B cell (primary cell): ENCODE results near the gene RPAP3. TPM values are rescaled to one million over a fixed set of nuclear protein-coding genes. Genes with fewer than 3 reads are reported as not detected.

Experiments used
- ATAC-seq: fragments of 200-7000 bp; cut with Tn5 transposase; one replicate; pipeline ENCODE4 v1.10.0; 2021; ENCODE audit warnings: low read depth, mild to moderate bottlenecking, moderate number of reproducible peaks, moderate library complexity
- CTCF ChIA-PET: fragments of 350-600 bp; sonication (Branson Sonifier 250); formaldehyde crosslinking; loops from one replicate; lab custom pipeline; 2021; ENCODE audit warnings: antibody characterized with exemption, inconsistent platforms; lab: Charles Lee
- POLR2A ChIA-PET: fragments of 350-600 bp; sonication (Branson Sonifier 250); formaldehyde crosslinking; loops from one replicate; lab custom pipeline; 2021; ENCODE audit warnings: antibody characterized with exemption; lab: Charles Lee
- DNase-seq: peaks from one replicate; pipeline ENCODE4 v3.0.0; 2013
- H2AFZ ChIP-seq: 2 replicates; pipeline ENCODE4 v1.6.1; 2012; ENCODE audit warnings: mild to moderate bottlenecking, low read depth, low read length; ENCODE audit not compliant: insufficient read depth, poor library complexity, severe bottlenecking
- H3K27ac ChIP-seq, 2 donors: 1 replicate in 1 of 2; 2 replicates in 1 of 2; pipeline ENCODE4 v1.5.1; 2012 to 2013; ENCODE audit warnings: low read length in 2 of 2, mild to moderate bottlenecking in 2 of 2, moderate library complexity in 1 of 2
- H3K27me3 ChIP-seq, 4 experiments: fragments of 200-600 bp in 1 of 4; sonication (generic) in 1 of 4; replicated peaks in 1 of 4; 1 replicate in 2 of 4; 2 replicates in 2 of 4; pipeline versions ENCODE4 v1.6.1 to v1.7.0; 2013 to 2016; ENCODE audit warnings: low read length in 3 of 4, mild to moderate bottlenecking in 2 of 4, mixed read lengths in 1 of 4, moderate library complexity in 1 of 4; ENCODE audit not compliant: insufficient read depth in 4 of 4, control insufficient read depth in 3 of 4; ENCODE audit errors: control extremely low read depth in 1 of 4
- H3K36me3 ChIP-seq, 2 experiments: replicated peaks in 1 of 2; 1 replicate in 1 of 2; 2 replicates in 1 of 2; pipeline versions ENCODE4 v1.6.1 to v1.7.1; 2013; ENCODE audit warnings: low read length in 1 of 2; ENCODE audit not compliant: insufficient read depth in 2 of 2, control insufficient read depth in 1 of 2; ENCODE audit errors: control extremely low read depth in 1 of 2, extremely low read depth in 1 of 2
- H3K4me1 ChIP-seq, 2 donors: fragments of 200-600 bp in 1 of 2; sonication (generic) in 1 of 2; 1 replicate in 1 of 2; 2 replicates in 1 of 2; pipeline versions ENCODE4 v1.5.1 to v1.6.1; 2013 to 2017; ENCODE audit warnings: low read length in 2 of 2; ENCODE audit not compliant: control insufficient read depth in 2 of 2, insufficient read depth in 2 of 2
- H3K4me2 ChIP-seq: replicated peaks from 2 replicates; pipeline ENCODE3; 2012; ENCODE audit warnings: mild to moderate bottlenecking, low read depth, low read length; ENCODE audit not compliant: poor library complexity, severe bottlenecking
- H3K4me3 ChIP-seq, 5 experiments: fragments of 200-600 bp in 1 of 5; sonication (generic) in 1 of 5; 1 replicate in 3 of 5; 2 replicates in 2 of 5; pipeline versions ENCODE4 v1.5.1 to v1.7.0; 2011 to 2016; ENCODE audit warnings: low read length in 4 of 5, mild to moderate bottlenecking in 4 of 5, low read depth in 2 of 5, control low read depth in 1 of 5, moderate library complexity in 1 of 5; ENCODE audit not compliant: insufficient read depth in 1 of 5; ENCODE audit errors: control extremely low read depth in 1 of 5, extremely low read depth in 1 of 5
- H3K79me2 ChIP-seq: fragments of 200-600 bp; sonication (generic); one replicate; pipeline ENCODE4 v1.6.0; 2016; ENCODE audit warnings: low read length; ENCODE audit not compliant: control insufficient read depth, insufficient read depth
- H3K9ac ChIP-seq: fragments of 200-600 bp; sonication (generic); 2 replicates; pipeline ENCODE4 v1.6.1; 2017; ENCODE audit warnings: mild to moderate bottlenecking, low read length, moderate library complexity
- H3K9me3 ChIP-seq, 3 donors: one replicate each; pipeline versions ENCODE4 v1.6.1 to v1.7.1; 2013; ENCODE audit warnings: low read length in 2 of 3; ENCODE audit not compliant: control insufficient read depth in 2 of 3, insufficient read depth in 1 of 3; ENCODE audit errors: control extremely low read depth in 1 of 3
- H4K20me1 ChIP-seq: 2 replicates; pipeline ENCODE4 v1.6.0; 2012; ENCODE audit warnings: mild to moderate bottlenecking, low read length; ENCODE audit not compliant: insufficient read depth, control insufficient read depth, poor library complexity, severe bottlenecking
- H3K27ac Mint-ChIP-seq: one replicate; pipeline ENCODE4 v1.8.0; 2021; ENCODE audit warnings: mixed read lengths
- H3K27me3 Mint-ChIP-seq: one replicate; pipeline ENCODE4 v1.8.0; 2021; ENCODE audit warnings: mixed read lengths
- H3K4me1 Mint-ChIP-seq: one replicate; pipeline ENCODE4 v1.8.0; 2021; ENCODE audit warnings: mixed read lengths
- H3K4me3 Mint-ChIP-seq: one replicate; pipeline ENCODE4 v1.8.0; 2021; ENCODE audit warnings: mixed read lengths
- H3K9me3 Mint-ChIP-seq: one replicate; pipeline ENCODE4 v1.8.0; 2022; ENCODE audit warnings: mixed read lengths; ENCODE audit not compliant: insufficient read depth
- CTCF ChIP-seq: fragments of 200-600 bp; IDR thresholded peaks from one replicate; pipeline ENCODE4 v1.8.0; 2022; ENCODE audit warnings: antibody characterized with exemption, mild to moderate bottlenecking
- EZH2 ChIP-seq: IDR thresholded peaks from 2 replicates; pipeline ENCODE4 v1.6.1; 2012; ENCODE audit warnings: borderline replicate concordance, low read depth, mild to moderate bottlenecking, moderate library complexity, low read length; ENCODE audit not compliant: insufficient read depth, poor library complexity, severe bottlenecking
- WGBS: methylation state at CpG from one replicate; pipeline ENCODE4 v1.1.5; 2013; ENCODE audit warnings: missing lambda C conversion rate; ENCODE audit not compliant: insufficient coverage; 5-methylcytosine and 5-hydroxymethylcytosine counted together
- intact Hi-C: fragments of 100-400 bp; cut with micrococcal nuclease; formaldehyde crosslinking; loops from one replicate; pipeline ENCODE4 v1.10.0; 2022
- polyA plus RNA-seq: library from polyadenylated mRNA; depleted of rRNA; stranded (reverse); fragments of >200 nt; gene quantifications from 2 replicates; pipeline ENCODE4 v1.2.3, GENCODE V29; 2012
- total RNA-seq, 2 donors: library from RNA; stranded (reverse); fragments of 120-200 nt in 1 of 2; gene quantifications; 1 replicate in 1 of 2; 2 replicates in 1 of 2; pipeline versions ENCODE4 v1.2.3 to v1.2.4, GENCODE V29; 2013 to 2022

RPAP3 gene
- total and polyA plus RNA-seq, 2 donors (not counting 1 experiment from before 2014, with no cell fraction given) = 9.1 to 47.2 TPM

DNA sequence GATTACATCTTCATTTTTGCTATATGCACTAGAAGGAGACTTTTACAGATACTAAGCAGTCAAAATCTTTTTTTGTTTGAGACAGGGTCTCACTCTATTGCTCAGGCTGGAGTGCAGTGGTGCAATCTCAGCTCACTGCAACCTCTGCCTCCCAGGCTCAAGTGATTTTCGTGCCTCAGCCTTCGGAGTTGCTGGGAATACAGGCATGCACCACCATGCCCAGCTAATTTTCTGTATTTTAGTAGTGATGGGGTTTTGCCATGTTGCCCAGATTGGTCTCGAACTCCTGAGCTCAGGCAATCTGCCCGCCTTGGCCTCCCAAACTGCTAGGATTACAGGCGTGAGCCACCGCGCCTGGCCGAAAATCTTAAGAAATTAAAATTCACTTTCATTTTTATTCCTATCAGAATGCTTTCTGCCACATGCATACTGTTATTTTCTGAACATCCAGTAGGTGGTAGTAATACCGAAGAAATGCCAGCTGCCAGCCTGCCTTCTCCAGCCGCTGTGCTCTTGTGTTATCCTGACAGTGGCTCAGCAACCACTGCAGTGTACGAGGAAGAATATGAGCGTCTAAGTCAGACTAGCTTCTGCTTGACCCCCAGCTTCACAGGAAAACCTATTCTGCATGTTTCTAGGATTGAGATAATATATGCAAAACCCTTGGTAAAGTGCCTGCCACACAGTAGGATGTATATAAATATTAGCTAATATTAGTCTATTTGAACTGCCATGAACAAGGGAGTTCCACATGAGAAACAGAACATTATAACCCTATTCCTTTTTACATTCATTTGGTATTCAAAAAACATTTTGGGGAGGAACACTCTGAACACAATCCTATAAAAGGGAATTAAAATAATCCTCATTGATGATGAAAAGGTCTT lies 54.2 kb downstream of the RPAP3 start:
- Histone ChIP-seq H3K79me2 (no peaks in the 10 kb centered on the region), H2AFZ (peak overlapping the region; percentile 42), H3K4me1 (peaks cover 0 to 12% of the 10 kb centered on the region in 2 donors), H3K27me3 (no peaks in the 10 kb centered on the region), H3K36me3 (peaks cover 2 to 5% of the 10 kb centered on the region in 2 experiments), H3K9me3 (no peaks in the 10 kb centered on the region), H3K27ac (no peak overlapping the region), H4K20me1 (no peaks in the 10 kb centered on the region), H3K4me2 (peak overlapping the region; percentile 29), H3K4me3 (no peak overlapping the region), H3K9ac (no peak overlapping the region)
- H3K27me3 Mint-ChIP-seq = no peaks in the 10 kb centered on the region
- DNase-seq (peak; percentile 66), ATAC-seq (peak; percentile 83)
- WGBS = 59% methylated on average over 8 of the region's 12 CpGs
- ChIA-PET POLR2A (no interaction called here), CTCF (interaction anchor here (0.7 to 5.7 kb wide), 30 partner anchors 10 to 618 kb away, joined by 3 to 29 read pairs (median 4); partner anchors contain the start of genes SLC48A1 and TMEM106C)
- TF ChIP-seq CTCF (peak; percentile 82), EZH2 (no peak)
- no peak overlapping the region for H3K4me3 Mint-ChIP-seq
- intact Hi-C loops = loop anchor here (1.0 to 5.0 kb wide), 6 partner anchors 35 to 619 kb away; no protein-coding TSS in a partner anchor
- H3K27ac Mint-ChIP-seq = no peak overlapping the region
- no peaks in the 10 kb centered on the region for H3K9me3 Mint-ChIP-seq
- peaks cover 13% of the 10 kb centered on the region for H3K4me1 Mint-ChIP-seq

DNA sequence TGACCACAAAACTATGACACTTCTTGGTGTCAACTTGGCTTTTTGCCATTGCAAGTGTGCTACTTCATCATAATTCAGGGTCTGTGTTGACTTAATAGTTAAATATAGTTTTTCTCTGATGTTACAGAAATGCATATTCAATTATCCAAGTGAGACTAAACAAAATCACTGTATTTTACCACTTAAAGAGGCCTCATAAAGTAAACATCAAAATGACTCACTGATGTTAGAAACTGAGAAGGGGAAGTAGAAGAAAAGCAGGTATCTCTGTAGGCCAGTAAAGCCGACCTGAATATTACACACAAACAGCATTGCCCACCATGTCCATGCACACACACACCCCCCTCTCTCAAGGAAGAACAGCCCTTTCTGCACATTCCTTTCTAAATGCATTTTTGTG lies 55.4 kb downstream of the RPAP3 start:
- ATAC-seq (no peak), DNase-seq (no peak)
- Histone ChIP-seq H2AFZ (no peak overlapping the region), H3K9me3 (no peaks in the 10 kb centered on the region), H3K27me3 (no peaks in the 10 kb centered on the region), H4K20me1 (no peaks in the 10 kb centered on the region), H3K79me2 (no peaks in the 10 kb centered on the region), H3K27ac (no peak overlapping the region), H3K4me2 (no peak overlapping the region), H3K4me3 (no peak overlapping the region), H3K9ac (no peak overlapping the region), H3K4me1 (peaks cover 0 to 12% of the 10 kb centered on the region in 2 donors), H3K36me3 (peaks cover 0 to 2% of the 10 kb centered on the region in 2 experiments)
- POLR2A ChIA-PET = no interaction called here
- Mint-ChIP-seq H3K27ac (peak overlapping the region; percentile 2), H3K4me3 (no peak overlapping the region), H3K9me3 (no peaks in the 10 kb centered on the region), H3K4me1 (peaks cover 13% of the 10 kb centered on the region), H3K27me3 (no peaks in the 10 kb centered on the region)
- WGBS = no CpG with 5 or more reads among the region's 1 CpG
- CTCF ChIA-PET = interaction anchor here (1.2 to 5.7 kb wide), 6 partner anchors 12 to 617 kb away, joined by 5 to 29 read pairs (median 20); partner anchors contain the start of gene SLC48A1
- no peak for TF ChIP-seq EZH2
- TF ChIP-seq CTCF = no peak
- intact Hi-C loops = loop anchor here (2.0 to 5.0 kb wide), 2 partner anchors 186 to 537 kb away; no protein-coding TSS in a partner anchor
